ENCODE results near the gene SPIRE2.

The SPIRE2 gene

GRCh38 chr16:89795676-89796075, 32.6 kb upstream of the SPIRE2 start:
- POLR2A ChIA-PET, result no interaction called here
- H3K36me3 ChIP-seq (ENCODE audit: control insufficient read depth in 4 of 4, insufficient read depth in 4 of 4, low read length in 3 of 4), result peaks cover 9 to 71% (median 38%) of the 10 kb centered on the region in 4 experiments
- 96% methylated on average over 4 of the region's 5 CpGs for WGBS (ENCODE audit: insufficient coverage)

GRCh38 chr16:89796104-89796503, 32.2 kb upstream of the SPIRE2 start:
- Histone ChIP-seq H3K27ac (ENCODE audit: insufficient read depth in 1 of 2, low read depth in 1 of 2, low read length in 2 of 2, poor library complexity in 1 of 2, severe bottlenecking in 2 of 2) (no peak overlapping the region), H3K4me1 (ENCODE audit: control extremely low read depth in 1 of 4, control insufficient read depth in 4 of 4, insufficient read depth in 4 of 4, low read length in 3 of 4) (no peaks in the 10 kb centered on the region), H3K36me3 (ENCODE audit: control insufficient read depth in 4 of 4, insufficient read depth in 4 of 4, low read length in 3 of 4) (peaks cover 8 to 67% (median 35%) of the 10 kb centered on the region in 4 experiments), H3K27me3 (replicated peaks in 2 of 5; ENCODE audit: control insufficient read depth in 4 of 5, insufficient read depth in 5 of 5, low read length in 4 of 5) (no peaks in the 10 kb centered on the region), H3K9me3 (ENCODE audit: control extremely low read depth in 1 of 5, control insufficient read depth in 4 of 5, insufficient read depth in 2 of 5, low read depth in 1 of 5, low read length in 4 of 5) (no peaks in the 10 kb centered on the region), H3K4me3 (ENCODE audit: control insufficient read depth in 1 of 7, extremely low read depth in 1 of 7, insufficient read depth in 4 of 7, low read depth in 2 of 7, low read length in 6 of 7) (no peak overlapping the region)
- no peak for DNase-seq
- CTCF ChIA-PET, result interaction anchor here (13.3 kb wide), 1 partner anchor 89 kb away, joined by 195 read pairs; the partner anchor contains the start of gene SPATA2L
- 98% methylated on average over 17 of the region's 18 CpGs for WGBS (ENCODE audit: insufficient coverage)
- POLR2A ChIA-PET, result no interaction called here

More at GRCh38 chr16:89795676-89796075, 32.6 kb upstream of the SPIRE2 start:
- Histone ChIP-seq H3K27me3 (replicated peaks in 2 of 5; ENCODE audit: control insufficient read depth in 4 of 5, insufficient read depth in 5 of 5, low read length in 4 of 5) (no peaks in the 10 kb centered on the region), H3K4me1 (ENCODE audit: control extremely low read depth in 1 of 4, control insufficient read depth in 4 of 4, insufficient read depth in 4 of 4, low read length in 3 of 4) (no peaks in the 10 kb centered on the region), H3K4me3 (ENCODE audit: control insufficient read depth in 1 of 7, extremely low read depth in 1 of 7, insufficient read depth in 4 of 7, low read depth in 2 of 7, low read length in 6 of 7) (no peak overlapping the region), H3K27ac (ENCODE audit: insufficient read depth in 1 of 2, low read depth in 1 of 2, low read length in 2 of 2, poor library complexity in 1 of 2, severe bottlenecking in 2 of 2) (no peak overlapping the region), H3K9me3 (ENCODE audit: control extremely low read depth in 1 of 5, control insufficient read depth in 4 of 5, insufficient read depth in 2 of 5, low read depth in 1 of 5, low read length in 4 of 5) (no peaks in the 10 kb centered on the region)
- CTCF ChIA-PET, result interaction anchor here (4.4 to 13.3 kb wide), 2 partner anchors 65 to 89 kb away, joined by 27 to 195 read pairs; partner anchors contain the start of gene SPATA2L
- no peak for DNase-seq

- POLR2A ChIA-PET, result interaction anchor here (0.6 kb wide), 1 partner anchor 34 kb away, joined by 3 read pairs; no protein-coding TSS in a partner anchor
- CTCF ChIA-PET, result interaction anchor here (1.1 kb wide), 1 partner anchor 99 kb away, joined by 3 read pairs; no protein-coding TSS in a partner anchor
- H3K36me3 ChIP-seq (ENCODE audit: control insufficient read depth in 4 of 4, insufficient read depth in 4 of 4, low read length in 3 of 4), result peaks cover 6 to 64% (median 27%) of the 10 kb centered on the region in 4 experiments
- H3K27ac ChIP-seq (ENCODE audit: insufficient read depth in 1 of 2, low read depth in 1 of 2, low read length in 2 of 2, poor library complexity in 1 of 2, severe bottlenecking in 2 of 2), result no peak overlapping the region
- H3K4me1 ChIP-seq (ENCODE audit: control extremely low read depth in 1 of 4, control insufficient read depth in 4 of 4, insufficient read depth in 4 of 4, low read length in 3 of 4), result no peaks in the 10 kb centered on the region
- DNase-seq, result no peak
- H3K9me3 ChIP-seq (ENCODE audit: control extremely low read depth in 1 of 5, control insufficient read depth in 4 of 5, insufficient read depth in 2 of 5, low read depth in 1 of 5, low read length in 4 of 5), result no peaks in the 10 kb centered on the region
- H3K4me3 ChIP-seq (ENCODE audit: control insufficient read depth in 1 of 7, extremely low read depth in 1 of 7, insufficient read depth in 4 of 7, low read depth in 2 of 7, low read length in 6 of 7), result no peak overlapping the region
- H3K27me3 ChIP-seq (replicated peaks in 2 of 5; ENCODE audit: control insufficient read depth in 4 of 5, insufficient read depth in 5 of 5, low read length in 4 of 5), result no peaks in the 10 kb centered on the region
- WGBS (ENCODE audit: insufficient coverage), result no CpG with 5 or more reads among the region's 5 CpGs
These were observed 30.1 kb upstream of the SPIRE2 start for GRCh38 chr16:89798126-89798525.

GRCh38 chr16:89798832-89799370, 29.4 kb upstream of the SPIRE2 start:
- POLR2A ChIA-PET, result no interaction called here
- Histone ChIP-seq H3K36me3 (ENCODE audit: control insufficient read depth in 4 of 4, insufficient read depth in 4 of 4, low read length in 3 of 4) (peaks cover 6 to 68% (median 33%) of the 10 kb centered on the region in 4 experiments), H3K4me1 (ENCODE audit: control extremely low read depth in 1 of 4, control insufficient read depth in 4 of 4, insufficient read depth in 4 of 4, low read length in 3 of 4) (no peaks in the 10 kb centered on the region), H3K27ac (ENCODE audit: insufficient read depth in 1 of 2, low read depth in 1 of 2, low read length in 2 of 2, poor library complexity in 1 of 2, severe bottlenecking in 2 of 2) (no peak overlapping the region), H3K4me3 (ENCODE audit: control insufficient read depth in 1 of 7, extremely low read depth in 1 of 7, insufficient read depth in 4 of 7, low read depth in 2 of 7, low read length in 6 of 7) (no peak overlapping the region), H3K9me3 (ENCODE audit: control extremely low read depth in 1 of 5, control insufficient read depth in 4 of 5, insufficient read depth in 2 of 5, low read depth in 1 of 5, low read length in 4 of 5) (no peaks in the 10 kb centered on the region), H3K27me3 (replicated peaks in 2 of 5; ENCODE audit: control insufficient read depth in 4 of 5, insufficient read depth in 5 of 5, low read length in 4 of 5) (no peaks in the 10 kb centered on the region)
- DNase-seq, result no peak
- CTCF ChIA-PET, result interaction anchor here (1.1 kb wide), 1 partner anchor 100 kb away, joined by 3 read pairs; no protein-coding TSS in a partner anchor
- WGBS (ENCODE audit: insufficient coverage), result 97% methylated on average over 11 of the region's 15 CpGs

- Histone ChIP-seq H3K27ac (ENCODE audit: insufficient read depth in 1 of 2, low read depth in 1 of 2, low read length in 2 of 2, poor library complexity in 1 of 2, severe bottlenecking in 2 of 2) (no peak overlapping the region), H3K4me1 (ENCODE audit: control extremely low read depth in 1 of 4, control insufficient read depth in 4 of 4, insufficient read depth in 4 of 4, low read length in 3 of 4) (no peaks in the 10 kb centered on the region), H3K4me3 (ENCODE audit: control insufficient read depth in 1 of 7, extremely low read depth in 1 of 7, insufficient read depth in 4 of 7, low read depth in 2 of 7, low read length in 6 of 7) (no peak overlapping the region), H3K36me3 (ENCODE audit: control insufficient read depth in 4 of 4, insufficient read depth in 4 of 4, low read length in 3 of 4) (peaks cover 8 to 60% (median 26%) of the 10 kb centered on the region in 4 experiments), H3K27me3 (replicated peaks in 2 of 5; ENCODE audit: control insufficient read depth in 4 of 5, insufficient read depth in 5 of 5, low read length in 4 of 5) (no peaks in the 10 kb centered on the region), H3K9me3 (ENCODE audit: control extremely low read depth in 1 of 5, control insufficient read depth in 4 of 5, insufficient read depth in 2 of 5, low read depth in 1 of 5, low read length in 4 of 5) (no peaks in the 10 kb centered on the region)
- DNase-seq, result no peak
- CTCF ChIA-PET, result interaction anchor here (0.8 to 3.9 kb wide), 4 partner anchors 9 to 96 kb away, joined by 3 to 14 read pairs (median 4); no protein-coding TSS in a partner anchor
- POLR2A ChIA-PET, result no interaction called here
- 99% methylated on average over 11 of the region's 12 CpGs for WGBS (ENCODE audit: insufficient coverage)
These were observed 26.5 kb upstream of the SPIRE2 start for GRCh38 chr16:89801800-89802199.

- ChIA-PET POLR2A (no interaction called here), CTCF (interaction anchor here (1.6 to 3.9 kb wide), 3 partner anchors 8 to 59 kb away, joined by 3 to 14 read pairs (median 6); no protein-coding TSS in a partner anchor)
- H3K9me3 ChIP-seq (ENCODE audit: control extremely low read depth in 1 of 5, control insufficient read depth in 4 of 5, insufficient read depth in 2 of 5, low read depth in 1 of 5, low read length in 4 of 5), result no peaks in the 10 kb centered on the region
- H3K36me3 ChIP-seq (ENCODE audit: control insufficient read depth in 4 of 4, insufficient read depth in 4 of 4, low read length in 3 of 4), result peaks cover 2 to 49% (median 20%) of the 10 kb centered on the region in 4 experiments
- no peaks in the 10 kb centered on the region for H3K4me1 ChIP-seq (ENCODE audit: control extremely low read depth in 1 of 4, control insufficient read depth in 4 of 4, insufficient read depth in 4 of 4, low read length in 3 of 4)
- H3K27me3 ChIP-seq (replicated peaks in 2 of 5; ENCODE audit: control insufficient read depth in 4 of 5, insufficient read depth in 5 of 5, low read length in 4 of 5), result no peaks in the 10 kb centered on the region
- no peak for DNase-seq
- WGBS (ENCODE audit: insufficient coverage), result 97% methylated on average over 15 of the region's 15 CpGs
- H3K4me3 ChIP-seq (ENCODE audit: control insufficient read depth in 1 of 7, extremely low read depth in 1 of 7, insufficient read depth in 4 of 7, low read depth in 2 of 7, low read length in 6 of 7), result no peak overlapping the region
- H3K27ac ChIP-seq (ENCODE audit: insufficient read depth in 1 of 2, low read depth in 1 of 2, low read length in 2 of 2, poor library complexity in 1 of 2, severe bottlenecking in 2 of 2), result no peak overlapping the region
These were observed 23.0 kb upstream of the SPIRE2 start for GRCh38 chr16:89805136-89805905.
